Measurements from ENCODE around the gene ZNF710. TPM values are rescaled to one million over a fixed set of nuclear protein-coding genes. Genes with fewer than 3 reads are reported as not detected.

The ZNF710 gene
- total and polyA plus RNA-seq, 2 of the 8 experiments (the other 6 are each of a cell fraction or from before 2014, with no cell fraction given) = 10.5 to 24.0 TPM

GRCh38 chr15:89984001-89984400 is 17.1 kb upstream of the ZNF710 start:
- Histone ChIP-seq H3K9ac (replicated peaks in 1 of 4; ENCODE audit: extremely low read depth in 1 of 4, low read depth in 3 of 4, low read length in 3 of 4) (no peak overlapping the region), H3K4ac (replicated peaks; ENCODE audit: insufficient read length, low read depth, low read length) (no peak overlapping the region), H3K79me1 (ENCODE audit: low read depth, low read length) (no peaks in the 10 kb centered on the region), H2AFZ (ENCODE audit: low read length) (no peak overlapping the region), H2BK15ac (ENCODE audit: low read length) (no peak overlapping the region), H2AK5ac (ENCODE audit: low read depth, low read length) (no peak overlapping the region; the same call in 1 of the 2 replicates), H4K5ac (ENCODE audit: insufficient read length, low read depth, low read length) (no peak overlapping the region), H3K4me1 (replicated peaks in 1 of 4; ENCODE audit: control insufficient read depth in 3 of 4, insufficient read depth in 4 of 4, low read length in 3 of 4) (peaks cover 0 to 8% (median 2%) of the 10 kb centered on the region in 4 experiments; a peak in 4 of 7 replicates), H3K14ac (ENCODE audit: insufficient read length) (no peak overlapping the region), H3K23ac (ENCODE audit: insufficient read length) (no peak overlapping the region), H3K23me2 (ENCODE audit: low read depth, low read length) (no peaks in the 10 kb centered on the region), H4K91ac (replicated peaks; ENCODE audit: insufficient read length, low read length) (no peak overlapping the region), H3K4me3 (ENCODE audit: extremely low read depth in 1 of 4, insufficient read depth in 2 of 4, low read depth in 3 of 4, low read length in 4 of 4) (no peak overlapping the region), H2BK20ac (ENCODE audit: low read length) (no peak overlapping the region), H3K27me3 (replicated peaks in 1 of 4; ENCODE audit: control insufficient read depth in 3 of 4, extremely low read depth in 1 of 4, insufficient read depth in 3 of 4, low read length in 3 of 4) (peaks cover 21 to 45% (median 42%) of the 10 kb centered on the region in 4 experiments), H2BK12ac (ENCODE audit: low read depth, low read length) (peak overlapping the region; percentile 55; the same call in 1 of the 2 replicates), H3K18ac (ENCODE audit: extremely low read depth, low read length) (no peak overlapping the region), H4K8ac (ENCODE audit: extremely low read depth, insufficient read depth, low read length) (no peak overlapping the region), H2BK5ac (ENCODE audit: low read depth, low read length) (no peak overlapping the region), H4K20me1 (replicated peaks in 1 of 2; ENCODE audit: control insufficient read depth in 1 of 2, insufficient read depth in 2 of 2, low read length in 2 of 2) (peaks cover 3 to 7% of the 10 kb centered on the region in 2 experiments), H2BK120ac (replicated peaks; ENCODE audit: low read depth, low read length) (no peak overlapping the region), H3K56ac (replicated peaks; ENCODE audit: insufficient read length, low read depth, low read length) (no peak overlapping the region), H3K9me3 (ENCODE audit: insufficient read depth in 2 of 2, low read depth in 1 of 2, low read length in 1 of 2) (peaks cover 0 to 5% of the 10 kb centered on the region in 2 experiments; a peak in 1 of 4 replicates), H3K36me3 (ENCODE audit: control insufficient read depth in 2 of 4, insufficient read depth in 4 of 4, low read length in 3 of 4) (0 out of 8 replicates have a peak, but pooled peaks cover 0 to 3% (median 0%) of the 10 kb centered on the region in 4 experiments), H3K4me2 (ENCODE audit: insufficient read depth in 1 of 2, low read depth in 2 of 2, low read length in 2 of 2) (no peak overlapping the region), H3K79me2 (ENCODE audit: control insufficient read depth in 1 of 2, insufficient read depth in 2 of 2, low read length in 2 of 2) (no peaks in the 10 kb centered on the region), H3K27ac (ENCODE audit: low read depth, low read length) (no peak overlapping the region)
- DNase-seq (ENCODE audit: low read depth in 1 of 2, low spot score in 2 of 2) = no peak
- ChIA-PET CTCF (ENCODE audit: partially characterized antibody) (interaction anchor here (0.7 to 7.8 kb wide), 6 partner anchors 13 to 102 kb away, joined by 3 to 45 read pairs (median 4); no protein-coding TSS in a partner anchor), POLR2A (ENCODE audit: partially characterized antibody) (interaction anchor here (1.1 to 2.8 kb wide), 4 partner anchors 12 to 15 kb away, joined by 3 to 19 read pairs (median 4); partner anchors contain the start of gene ZNF710)
- FAIRE-seq = no peak
- WGBS, 2 experiments (ENCODE audit: extremely low coverage in 1 of 2, insufficient coverage in 1 of 2, insufficient read length in 1 of 2, insufficient replicate concordance in 2 of 2, low coverage in 1 of 2, low lambda C conversion rate in 2 of 2, missing lambda C conversion rate in 1 of 2) = 90% methylated on average over 2 of the region's 2 CpGs; no CpG with 5 or more reads in 1 of the 2 experiments
- TF ChIP-seq SP2 (IDR thresholded peaks at IDR 0.05; ENCODE audit: low read length) = no peak
- no peak for TF ChIP-seq FOSL1 (IDR thresholded peaks at IDR 0.05; ENCODE audit: insufficient read depth, low read depth, low read length)
- TF ChIP-seq TAF7 (optimal IDR thresholded peaks at IDR 0.05; ENCODE audit: borderline replicate concordance, low read depth, low read length) = no peak
- no peak for TF ChIP-seq KDM5A (IDR thresholded peaks at IDR 0.05; ENCODE audit: low read length)
- no peak for TF ChIP-seq PHF8 (conservative IDR thresholded peaks at IDR 0.05; ENCODE audit: low read depth, low read length)
- TF ChIP-seq RFX5 (IDR thresholded peaks at IDR 0.05; ENCODE audit: borderline replicate concordance, low read depth, low read length) = no peak
- no peak for TF ChIP-seq CBX8 (IDR thresholded peaks at IDR 0.05; ENCODE audit: borderline replicate concordance, low read depth, low read length)
- TF ChIP-seq CHD1 (IDR thresholded peaks at IDR 0.05; ENCODE audit: low read depth, low read length) = no peak
- TF ChIP-seq RBBP5 (IDR thresholded peaks at IDR 0.05; ENCODE audit: borderline replicate concordance, low read depth, low read length) = no peak
- no peak for TF ChIP-seq SIN3A (conservative IDR thresholded peaks at IDR 0.05 in 1 of 2, IDR thresholded peaks at IDR 0.05 in 1 of 2; ENCODE audit: low read depth in 1 of 2, low read length in 2 of 2)
- TF ChIP-seq CREB1 (IDR thresholded peaks at IDR 0.05) = no peak
- TF ChIP-seq ASH2L (IDR thresholded peaks at IDR 0.05; ENCODE audit: low read length) = no peak
- TF ChIP-seq ATF3 (IDR thresholded peaks at IDR 0.05; ENCODE audit: insufficient read depth, low read depth, low read length) = no peak

All from H1 (cell line).